ENCODE data around the gene MSMO1. TPM values are rescaled to one million over a fixed set of nuclear protein-coding genes. Genes with fewer than 3 reads are reported as not detected.
A peak's percentile ranks its signal among the peaks of the same experiment; 100 is the strongest.

MSMO1 gene
- total RNA-seq, 1 donor from 2014 or later: 62.0 TPM

- Mint-ChIP-seq H3K9me3 (no peaks in the 10 kb centered on the region), H3K4me1 (ENCODE audit: unreplicated experiment) (no peaks in the 10 kb centered on the region), H3K27ac (no peak overlapping the region), H3K36me3 (no peaks in the 10 kb centered on the region), H3K4me3 (no peak overlapping the region), H3K27me3 (peaks cover 4% of the 10 kb centered on the region)
- DNase-seq (ENCODE audit: extremely low spot score, unreplicated experiment): no peak
- TF ChIP-seq CTCF (conservative IDR thresholded peaks at IDR 0.05): no peak
Measured at GRCh38 chr4:165370530-165370929, 43.1 kb downstream of the MSMO1 start.

- H3K4me3 Mint-ChIP-seq: no peak overlapping the region
- H3K9me3 Mint-ChIP-seq: no peaks in the 10 kb centered on the region
- no peak for DNase-seq (ENCODE audit: extremely low spot score, unreplicated experiment)
- H3K36me3 Mint-ChIP-seq: no peaks in the 10 kb centered on the region
- no peaks in the 10 kb centered on the region for H3K4me1 Mint-ChIP-seq (ENCODE audit: unreplicated experiment)
- H3K27ac Mint-ChIP-seq: no peak overlapping the region
- TF ChIP-seq CTCF (conservative IDR thresholded peaks at IDR 0.05): no peak
- peaks cover 27% of the 10 kb centered on the region for H3K27me3 Mint-ChIP-seq
Measured at GRCh38 chr4:165375465-165375864, 48.0 kb downstream of the MSMO1 start.

- no peaks in the 10 kb centered on the region for H3K9me3 Mint-ChIP-seq
- TF ChIP-seq CTCF (conservative IDR thresholded peaks at IDR 0.05): no peak
- H3K4me1 Mint-ChIP-seq (ENCODE audit: unreplicated experiment): peaks cover 14% of the 10 kb centered on the region
- DNase-seq (ENCODE audit: extremely low spot score, unreplicated experiment): no peak
- peaks cover 34% of the 10 kb centered on the region for H3K27me3 Mint-ChIP-seq
- H3K27ac Mint-ChIP-seq: peak overlapping the region; percentile 67
- H3K4me3 Mint-ChIP-seq: peak overlapping the region; percentile 90
- H3K36me3 Mint-ChIP-seq: no peaks in the 10 kb centered on the region
Measured at GRCh38 chr4:165378398-165378744, 50.9 kb downstream of the MSMO1 start.

GRCh38 chr4:165378745-165379677, 51.5 kb downstream of the MSMO1 start, which contains the start of gene CPE:
CPE (plus strand) TSS chr4:165379008; CDS start chr4:165379222, 214 bp downstream.
- Mint-ChIP-seq H3K27ac (peak within 1 kb of the TSS; percentile 79), H3K36me3 (no peaks in the 10 kb centered on the region), H3K9me3 (no peaks in the 10 kb centered on the region), H3K4me3 (peak within 1 kb of the TSS; percentile 90), H3K27me3 (peaks cover 34% of the 10 kb centered on the region), H3K4me1 (ENCODE audit: unreplicated experiment) (peaks cover 20% of the 10 kb centered on the region)
- peak; percentile 62 for TF ChIP-seq CTCF (conservative IDR thresholded peaks at IDR 0.05)
- peak; percentile 82 for DNase-seq (ENCODE audit: extremely low spot score, unreplicated experiment)

- no peak for TF ChIP-seq CTCF (conservative IDR thresholded peaks at IDR 0.05)
- peak overlapping the region; percentile 90 for H3K4me3 Mint-ChIP-seq
- peak overlapping the region; percentile 79 for H3K27ac Mint-ChIP-seq
- H3K36me3 Mint-ChIP-seq: no peaks in the 10 kb centered on the region
- peaks cover 26% of the 10 kb centered on the region for H3K4me1 Mint-ChIP-seq (ENCODE audit: unreplicated experiment)
- H3K27me3 Mint-ChIP-seq: peaks cover 34% of the 10 kb centered on the region
- H3K9me3 Mint-ChIP-seq: no peaks in the 10 kb centered on the region
- DNase-seq (ENCODE audit: extremely low spot score, unreplicated experiment): no peak
Measured at GRCh38 chr4:165379678-165380064, 52.2 kb downstream of the MSMO1 start.

All from type B pancreatic cell (in vitro differentiated cells).